GM19452 (cell line): ENCODE measurements around the gene F3.

Source experiments
- ATAC-seq: cut with Tn5 transposase; IDR thresholded peaks from one replicate; pipeline ENCODE4 v1.9.1; 2021; ENCODE audit not compliant: unreplicated experiment

F3 gene

DNA sequence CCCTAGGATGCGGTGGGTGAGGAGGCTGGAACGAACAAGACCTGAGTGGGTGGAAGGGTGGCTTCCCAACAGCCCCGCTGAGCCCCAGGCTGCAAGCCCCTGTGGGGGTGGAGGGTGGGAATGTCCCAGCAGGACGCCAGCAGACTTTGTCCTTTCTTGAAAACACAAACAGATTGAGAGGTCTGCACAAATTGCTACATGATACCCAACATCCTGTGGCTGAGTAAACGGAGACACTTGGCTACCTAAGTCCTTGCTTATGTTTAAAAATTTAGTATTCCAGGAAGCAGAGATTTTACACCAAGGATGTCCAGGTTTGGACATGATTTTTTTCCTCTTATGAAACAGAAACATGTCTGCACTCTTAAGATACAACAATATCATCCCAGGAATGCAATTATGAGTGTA is 11.8 kb upstream of the F3 start:
- ATAC-seq, result no peak

DNA sequence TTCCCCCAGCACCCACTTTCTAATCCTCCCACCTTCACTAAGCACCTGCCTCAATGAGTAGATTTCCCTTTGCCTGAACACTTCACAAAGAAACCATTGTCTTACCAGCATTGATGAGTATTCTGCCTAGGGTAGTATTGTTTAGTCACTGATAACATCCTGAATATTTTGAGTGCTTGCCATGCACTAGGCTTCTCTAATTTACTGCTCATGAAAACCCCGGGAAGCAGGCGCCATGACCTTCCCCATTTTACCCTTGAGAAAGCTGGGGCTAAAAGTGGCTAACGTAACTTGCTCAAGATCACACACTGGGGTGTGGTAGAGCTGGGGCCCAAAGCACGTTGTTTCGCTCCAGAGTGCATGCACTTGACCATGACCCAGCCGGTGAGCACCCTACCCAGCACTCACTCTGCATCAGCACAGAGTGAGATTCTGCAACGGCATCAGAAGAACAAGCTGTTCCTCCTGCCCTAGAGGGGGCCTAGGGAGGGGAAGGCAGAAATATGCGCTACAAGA is 10.6 kb upstream of the F3 start:
- ATAC-seq, result no peak

DNA sequence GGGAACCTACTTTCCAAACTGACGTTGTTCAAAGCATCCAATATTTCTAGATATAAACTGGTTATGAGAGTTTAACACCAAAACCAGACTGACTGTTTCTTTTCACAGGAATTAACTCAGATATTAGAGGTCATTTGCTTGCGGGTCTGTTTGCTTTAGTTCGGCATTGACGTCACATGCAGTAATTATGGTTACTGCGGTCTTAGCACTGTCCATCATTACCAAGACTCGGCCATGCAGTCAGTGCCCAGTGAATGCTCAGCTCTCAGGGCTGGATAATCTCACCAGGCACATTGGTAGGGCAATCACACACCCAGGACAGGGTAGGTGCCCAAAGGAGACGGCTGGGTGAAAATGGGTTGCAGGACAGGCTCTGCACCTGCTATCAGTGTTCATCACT is 9.9 kb upstream of the F3 start:
- no peak for ATAC-seq

DNA sequence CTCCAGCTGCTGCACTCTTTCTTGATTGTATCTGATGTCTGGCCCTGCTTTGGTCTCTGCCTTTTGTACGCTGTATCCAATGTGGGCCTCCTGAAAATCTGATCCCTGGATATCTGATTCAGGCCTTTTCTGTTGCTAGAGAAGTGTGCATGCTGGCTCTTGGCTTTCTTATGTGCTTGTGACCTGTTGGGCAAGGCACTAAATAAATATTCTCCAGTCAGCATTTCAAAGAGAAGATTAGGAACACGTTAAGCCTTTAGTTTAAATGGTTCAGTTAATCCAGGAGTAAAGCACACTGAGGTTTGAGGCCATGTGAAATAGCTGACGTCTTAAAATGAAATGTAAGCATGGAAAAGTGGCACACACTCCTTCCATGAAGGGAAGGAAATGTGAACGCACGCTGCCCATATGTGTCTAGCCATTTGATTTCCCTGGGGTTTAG is 9.3 kb upstream of the F3 start:
- ATAC-seq, result no peak

DNA sequence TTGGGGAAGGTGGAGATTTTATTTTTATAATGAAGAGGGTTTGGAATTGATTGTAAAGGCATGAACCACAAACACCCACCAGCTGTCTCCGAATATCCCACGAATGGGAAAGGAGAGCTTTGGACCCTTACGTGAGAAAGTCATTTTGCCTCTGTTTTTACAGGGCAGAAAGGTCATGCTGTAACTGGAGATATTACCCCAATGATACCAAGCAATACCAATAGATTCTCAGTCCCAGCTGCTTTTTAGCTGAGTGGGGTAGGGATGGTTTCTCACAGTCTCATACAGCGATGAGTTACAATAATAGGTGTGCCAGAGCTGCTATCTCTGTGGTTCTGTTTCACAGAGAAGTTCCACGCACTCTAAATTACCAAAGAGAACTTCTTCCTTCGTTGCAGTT is 8.8 kb upstream of the F3 start:
- ATAC-seq, result no peak

DNA sequence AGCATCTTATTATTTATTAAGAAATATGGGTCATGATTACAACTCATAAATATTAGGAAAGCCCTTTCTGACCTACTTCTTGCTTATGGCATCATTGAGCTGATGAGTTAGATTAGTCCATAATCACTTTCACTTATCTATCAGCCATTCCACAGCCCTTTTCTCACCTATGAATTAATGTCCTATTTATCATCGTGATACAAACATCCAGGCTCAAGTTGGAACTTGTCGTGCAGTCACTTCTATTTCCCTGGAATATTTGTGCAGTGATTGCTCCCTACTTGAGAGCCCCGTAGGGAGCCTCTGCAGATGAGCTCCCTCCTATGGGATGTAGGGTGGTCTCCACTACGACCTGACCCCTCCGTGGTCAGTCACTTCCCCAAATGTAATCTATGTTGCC is 8.1 kb upstream of the F3 start:
- no peak for ATAC-seq

DNA sequence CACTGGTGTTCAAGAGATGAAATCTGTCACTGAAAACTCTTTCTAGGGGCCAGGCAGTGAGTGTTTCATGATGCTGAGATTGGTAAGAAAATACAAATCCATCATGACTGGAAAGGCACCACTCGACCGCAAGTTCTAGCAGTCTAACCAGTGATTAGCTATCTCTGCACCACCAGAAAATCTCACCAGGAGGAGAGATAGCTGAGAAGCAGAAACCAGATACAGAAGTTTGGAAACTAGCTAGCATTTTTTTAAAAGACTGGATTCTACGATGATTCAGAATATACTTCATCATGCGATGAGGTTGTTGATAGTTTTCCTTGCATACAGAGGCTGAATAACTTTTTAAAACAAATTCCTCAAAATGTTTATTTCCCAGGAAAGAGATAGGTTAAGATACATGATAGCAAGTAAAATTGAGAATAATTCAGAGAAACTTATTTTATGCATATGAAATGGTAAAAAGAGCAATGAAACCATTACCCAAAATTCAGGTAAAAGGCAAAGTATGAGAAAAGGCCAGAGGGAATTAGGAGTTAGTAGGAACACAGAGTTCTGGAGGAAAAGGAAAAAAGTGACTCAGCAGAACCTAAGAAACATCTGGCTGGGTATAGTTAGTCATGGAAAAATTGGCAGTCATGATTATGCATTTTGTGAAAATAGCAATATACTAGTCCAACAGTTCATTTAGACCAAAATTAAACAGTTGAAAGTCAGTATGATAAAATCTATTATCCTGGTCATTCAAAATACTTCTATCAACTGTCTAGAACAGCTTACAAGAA is 3.3 kb upstream of the F3 start:
- ATAC-seq, result no peak

DNA sequence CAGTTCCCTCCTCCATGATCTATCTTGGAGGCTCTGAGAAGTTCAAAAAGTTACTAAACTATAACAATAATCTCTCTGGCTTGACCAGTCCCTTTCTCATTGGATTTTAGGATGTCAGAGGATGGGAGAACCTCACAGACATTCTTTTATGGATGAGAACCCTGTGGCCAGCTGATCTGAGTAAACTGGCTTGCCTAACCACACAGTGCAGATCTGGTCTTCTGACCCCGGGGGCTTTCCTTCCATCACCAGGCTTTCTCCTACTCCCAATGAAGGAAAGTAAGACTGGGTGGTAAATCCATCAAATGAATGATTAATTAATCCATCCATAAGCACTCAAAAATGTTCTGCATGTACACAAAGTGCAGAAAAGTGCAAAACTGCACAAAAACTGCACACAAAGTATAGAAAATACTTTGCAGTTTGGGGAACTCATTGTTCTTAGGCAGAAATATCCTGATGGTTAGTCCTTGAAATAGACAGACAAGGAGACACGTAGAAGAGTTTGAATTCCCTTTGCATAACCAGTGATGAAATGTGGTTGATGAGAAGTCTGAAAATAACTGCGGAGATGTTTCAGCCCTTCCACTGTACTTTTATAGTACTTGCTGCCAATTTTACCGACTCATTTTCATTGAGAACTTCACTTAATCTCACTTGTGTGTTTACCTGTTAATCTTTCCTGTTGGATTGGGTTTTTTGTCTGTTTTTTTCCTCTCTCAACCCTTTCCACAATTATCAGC is 2.5 kb upstream of the F3 start:
- no peak for ATAC-seq

DNA sequence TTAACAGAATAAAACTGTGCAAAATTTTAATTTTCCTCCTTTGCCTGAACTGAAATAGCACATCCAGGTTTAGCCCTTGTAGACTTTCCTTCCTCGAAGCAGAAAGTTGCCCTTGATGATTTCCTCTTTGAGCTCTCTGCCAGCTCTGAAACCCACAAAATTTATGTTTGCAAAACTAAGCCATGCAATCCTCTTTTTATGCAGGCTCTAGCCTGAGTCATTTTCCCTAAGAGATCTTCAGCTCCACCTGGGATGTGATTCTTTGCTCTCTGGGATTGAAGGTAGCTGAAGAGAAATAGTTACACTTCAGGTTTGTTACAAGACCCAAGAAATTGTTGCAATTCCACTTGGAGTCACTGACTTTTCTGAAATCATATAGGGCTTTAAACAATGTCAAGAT is 1.4 kb upstream of the F3 start:
- no peak for ATAC-seq

DNA sequence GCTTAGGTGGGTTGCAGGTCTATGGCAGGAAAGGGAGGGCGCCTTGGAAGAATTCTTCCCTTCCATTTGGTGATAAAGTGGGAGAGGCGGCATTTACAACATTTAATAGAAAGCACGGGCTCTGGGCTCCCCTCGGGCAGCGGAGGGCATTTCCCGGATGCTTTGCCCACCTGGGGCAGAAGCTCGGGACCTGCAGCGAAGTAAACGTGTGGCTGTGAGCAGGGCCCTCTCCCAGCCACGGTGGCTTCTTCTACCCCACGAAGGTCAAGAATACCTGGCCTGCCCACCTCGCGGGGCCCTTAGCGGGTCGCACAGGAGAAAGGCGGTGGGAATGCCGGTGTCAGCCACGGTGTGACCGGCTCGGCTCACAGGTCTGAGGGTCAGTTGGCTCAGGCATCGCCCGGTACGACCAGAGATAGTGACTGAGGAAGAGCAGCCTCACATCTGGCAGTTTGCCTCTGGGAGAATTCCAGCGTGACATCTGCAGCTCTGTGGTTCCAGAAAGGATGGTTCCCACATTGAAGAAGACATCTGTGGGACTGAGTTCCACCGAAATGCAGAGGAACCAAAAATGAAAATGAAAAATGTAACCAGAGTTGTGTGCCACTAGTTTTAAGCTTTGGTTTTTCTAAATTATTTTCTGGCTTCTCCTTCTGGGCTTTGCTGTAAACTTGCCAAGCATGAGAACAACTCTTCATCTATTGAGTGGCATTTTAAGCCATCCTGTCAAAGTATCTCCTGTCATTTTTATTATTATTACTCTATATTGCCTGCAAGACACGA is 720 bp upstream of the F3 start:
- peak; percentile 21 for ATAC-seq

DNA sequence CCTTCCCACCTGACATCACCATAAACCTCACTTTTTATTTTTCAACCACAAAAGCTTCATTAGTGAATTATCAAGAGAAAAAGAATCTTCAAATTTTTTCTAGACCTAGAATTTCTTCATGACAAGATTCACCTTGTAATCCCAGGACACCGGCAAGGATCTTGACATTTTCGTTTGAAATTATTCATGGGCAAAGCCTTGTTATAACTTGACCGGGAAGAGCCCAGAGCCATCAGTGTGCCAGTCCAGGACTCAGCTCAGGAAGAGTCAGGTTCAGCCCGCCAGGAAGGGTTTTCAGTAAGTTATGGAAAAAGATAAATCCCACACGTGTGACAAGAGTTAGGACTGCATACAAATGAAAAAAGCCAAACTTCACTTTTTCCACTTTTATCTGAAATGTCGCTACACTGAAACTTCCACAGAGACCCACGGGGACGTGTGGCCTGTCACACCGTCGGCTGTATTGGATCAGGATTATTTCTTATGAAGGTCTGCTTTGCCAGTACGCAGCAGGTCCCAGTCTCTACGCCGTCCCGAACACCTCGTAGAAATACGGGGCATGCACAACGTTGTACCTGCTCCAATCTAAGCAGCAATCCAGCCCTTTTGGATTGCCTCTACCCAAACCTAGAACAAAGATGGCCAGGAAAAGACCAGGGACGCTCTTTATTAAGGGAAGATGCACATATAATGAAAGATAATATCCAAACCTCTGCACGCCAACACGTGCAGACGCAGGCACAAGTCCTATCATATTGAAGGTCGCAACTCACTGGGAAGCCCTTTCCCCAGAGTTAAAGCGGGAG is 916 bp downstream of the F3 start:
- ATAC-seq, result no peak

DNA sequence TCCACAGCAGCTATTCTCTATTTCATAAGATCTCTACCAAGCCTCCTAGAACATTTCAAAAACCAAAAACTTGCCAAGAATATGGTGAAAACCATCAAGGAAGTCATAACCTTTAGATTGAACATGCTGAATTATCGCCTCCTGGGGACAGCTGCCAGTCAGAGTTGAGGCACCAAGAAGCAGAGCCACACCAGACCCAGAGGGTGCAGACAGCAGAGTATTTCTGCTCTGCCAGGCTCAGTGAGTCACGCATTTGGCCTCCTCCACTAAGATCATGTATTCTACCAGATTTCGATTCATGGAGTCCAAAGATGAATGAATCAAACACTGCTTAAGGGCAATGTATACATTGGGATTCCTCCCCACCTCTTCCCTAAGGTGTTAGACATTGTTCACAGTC is 2.1 kb downstream of the F3 start:
- ATAC-seq, result no peak

DNA sequence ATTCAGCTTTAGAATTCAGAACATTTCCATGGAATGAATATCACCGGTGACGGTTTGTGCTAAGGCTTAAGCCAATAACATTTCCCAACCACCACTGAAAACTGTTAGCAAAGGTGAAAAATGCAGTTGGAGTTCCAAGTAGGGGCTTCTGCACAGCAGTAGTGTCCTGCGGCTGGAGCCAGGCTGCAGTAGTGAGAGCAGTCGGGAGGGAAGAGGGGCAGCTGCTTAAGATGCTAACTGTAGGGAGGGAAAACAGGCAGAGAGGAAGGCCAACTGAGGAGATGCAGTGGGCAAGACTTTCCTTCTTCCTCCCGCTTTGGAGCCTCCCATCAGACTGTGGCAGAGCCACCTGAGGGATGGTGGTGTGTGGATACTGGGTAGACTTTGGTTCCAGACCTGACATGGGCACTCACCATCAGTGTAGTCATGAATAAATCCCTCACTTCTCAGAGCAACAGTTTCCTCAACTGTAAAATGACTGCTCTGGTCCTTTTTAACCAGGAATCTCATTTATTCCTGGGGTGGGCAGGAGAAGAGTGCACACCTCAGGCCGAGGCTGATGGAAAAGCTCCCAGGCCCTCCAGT is 3.2 kb downstream of the F3 start:
- no peak for ATAC-seq

DNA sequence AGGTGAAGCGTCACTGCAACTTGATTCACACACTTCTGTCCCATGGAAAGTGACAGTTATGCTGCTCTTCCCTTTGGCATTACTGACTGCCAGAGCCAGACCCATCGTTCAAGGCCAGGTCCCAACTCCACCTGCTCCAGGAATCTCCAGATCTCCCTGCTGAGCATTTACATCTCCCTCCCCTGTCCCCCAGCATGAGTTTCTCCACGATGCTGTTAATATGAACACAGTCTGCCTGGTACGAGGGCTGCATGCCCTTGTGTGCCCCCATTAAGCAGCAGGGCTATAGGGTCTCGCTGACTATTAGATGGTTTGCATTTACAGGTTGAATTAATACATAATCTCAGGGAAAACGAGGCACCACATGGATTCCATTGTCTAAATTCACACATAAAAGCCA is 4.3 kb downstream of the F3 start:
- no peak for ATAC-seq

DNA sequence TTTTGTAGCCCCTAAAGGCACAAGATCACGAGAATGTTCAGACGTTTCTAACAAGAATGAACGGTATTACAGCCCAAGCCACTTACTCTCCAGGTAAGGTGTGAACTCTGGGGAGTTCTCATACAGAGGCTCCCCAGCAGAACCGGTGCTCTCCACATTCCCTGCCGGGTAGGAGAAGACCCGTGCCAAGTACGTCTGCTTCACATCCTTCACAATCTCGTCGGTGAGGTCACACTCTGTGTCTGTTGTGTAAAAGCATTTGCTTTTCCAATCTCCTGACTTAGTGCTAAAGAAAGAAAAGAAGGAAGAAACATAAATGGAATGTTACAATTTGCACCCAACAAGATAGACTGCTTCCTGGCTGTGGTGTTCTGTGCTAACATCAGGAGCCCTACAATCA is 5.7 kb downstream of the F3 start:
- no peak for ATAC-seq

DNA sequence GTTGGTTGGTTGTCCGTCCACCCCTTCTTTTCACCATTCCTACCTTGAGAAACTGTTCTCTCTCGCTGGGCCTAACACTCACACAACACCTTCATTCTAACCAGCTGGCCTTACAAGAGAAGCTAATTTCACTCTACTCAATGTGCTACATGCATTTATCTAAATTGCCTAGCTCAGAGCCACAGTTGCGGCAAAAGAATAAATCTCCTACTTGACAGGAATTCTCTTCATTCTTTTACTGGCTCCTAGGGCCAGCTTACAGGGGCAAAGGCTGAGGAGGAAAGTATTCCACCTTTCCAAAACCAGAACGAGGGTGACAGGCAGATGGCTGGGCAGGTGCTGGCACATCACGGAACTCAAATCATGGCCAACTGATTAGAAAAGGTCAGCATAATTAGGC is 6.5 kb downstream of the F3 start:
- ATAC-seq, result no peak

DNA sequence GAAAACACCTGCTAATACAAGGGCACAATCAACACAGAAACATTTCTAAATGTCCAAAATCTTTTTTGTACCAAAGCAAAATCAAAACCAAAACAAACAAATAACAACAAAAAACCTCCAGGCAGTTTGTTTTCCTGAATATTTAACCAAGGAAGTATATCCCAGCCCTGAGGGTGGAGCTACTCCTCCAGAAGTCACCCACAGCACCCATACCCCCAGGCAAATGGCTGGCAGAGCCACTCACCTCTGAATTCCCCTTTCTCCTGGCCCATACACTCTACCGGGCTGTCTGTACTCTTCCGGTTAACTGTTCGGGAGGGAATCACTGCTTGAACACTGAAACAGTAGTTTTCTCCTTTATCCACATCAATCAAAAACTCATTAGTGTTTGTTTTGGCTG is 9.5 kb downstream of the F3 start:
- no peak for ATAC-seq

DNA sequence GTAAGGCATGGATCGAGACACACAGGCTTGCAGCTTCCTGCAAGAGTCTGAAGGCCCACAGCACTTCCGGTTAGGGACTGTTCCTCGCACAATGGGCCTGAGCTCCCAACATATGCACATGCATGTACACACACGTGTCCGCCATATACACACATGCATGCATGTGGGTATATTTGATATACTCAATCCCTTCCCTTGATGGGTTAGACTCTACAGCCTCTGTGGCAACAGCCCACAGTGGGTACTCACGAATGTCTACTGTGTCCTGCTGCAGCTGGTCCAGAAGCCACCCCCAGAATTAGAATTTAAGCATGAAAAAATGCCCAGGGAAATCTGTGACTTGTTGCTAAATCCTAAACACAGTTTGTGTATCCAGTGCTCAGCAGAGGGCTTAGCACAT is 9.9 kb downstream of the F3 start:
- no peak for ATAC-seq

DNA sequence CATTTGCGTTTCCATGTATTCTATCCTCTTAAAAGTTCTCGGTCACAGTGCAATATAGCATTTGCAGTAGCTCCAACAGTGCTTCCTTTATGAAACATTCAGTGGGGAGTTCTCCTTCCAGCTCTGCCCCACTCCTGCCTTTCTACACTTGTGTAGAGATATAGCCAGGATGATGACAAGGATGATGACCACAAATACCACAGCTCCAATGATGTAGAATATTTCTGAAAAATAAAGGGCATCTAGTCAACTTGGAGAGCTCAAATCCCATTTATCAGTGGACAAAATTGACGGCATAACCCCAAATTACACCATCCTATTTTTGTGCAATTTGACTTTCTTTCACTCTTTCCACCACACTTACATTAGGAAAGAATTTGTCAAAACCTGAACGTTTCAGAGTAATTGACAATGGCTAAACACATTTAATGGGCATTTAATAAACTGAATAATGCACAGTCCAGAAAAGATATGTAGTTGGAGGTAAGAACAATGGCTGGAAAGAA is 11.1 kb downstream of the F3 start:
- no peak for ATAC-seq

DNA sequence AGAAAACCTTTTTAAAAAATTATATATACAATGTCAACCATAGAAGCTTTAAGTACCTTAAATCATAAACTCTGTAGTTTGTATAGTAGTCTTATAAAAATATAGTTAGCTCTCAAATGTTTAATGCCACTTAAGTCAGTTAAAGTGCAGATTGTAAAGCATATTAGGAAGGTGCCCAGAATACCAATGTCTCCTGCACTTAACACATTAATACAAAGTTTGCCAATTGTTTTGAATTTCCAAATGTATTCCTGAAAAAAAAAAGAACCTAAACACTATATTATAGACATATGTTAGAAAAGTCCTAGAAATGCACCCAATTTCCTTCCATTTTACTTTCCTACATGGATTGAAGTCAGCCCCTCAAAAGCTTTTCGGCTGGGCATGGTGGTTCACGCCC is 12.1 kb downstream of the F3 start:
- no peak for ATAC-seq
